KBM-7 (cell line): ENCODE measurements around the gene CTXND2.
A peak's percentile ranks its signal among the peaks of the same experiment; 100 is the strongest.
"Not testable (repeated sequence)": the region's sequence is repeated elsewhere in the genome, so short reads cannot be mapped to it uniquely, and the experiment has no call there.

Experiments used
- DNase-seq: peaks from one replicate; pipeline ENCODE4 v3.0.0-alpha.2; 2015
- in situ Hi-C: fragments of 300-500 bp; cut with MboI; formaldehyde crosslinking; loops from 2 replicates; pipeline ENCODE4 v1.14.3; 2020; ENCODE audit warnings: low sequenced_read_pairs, low pct_unique_long_range_greater_than_20kb, mixed read lengths

The CTXND2 gene

DNA sequence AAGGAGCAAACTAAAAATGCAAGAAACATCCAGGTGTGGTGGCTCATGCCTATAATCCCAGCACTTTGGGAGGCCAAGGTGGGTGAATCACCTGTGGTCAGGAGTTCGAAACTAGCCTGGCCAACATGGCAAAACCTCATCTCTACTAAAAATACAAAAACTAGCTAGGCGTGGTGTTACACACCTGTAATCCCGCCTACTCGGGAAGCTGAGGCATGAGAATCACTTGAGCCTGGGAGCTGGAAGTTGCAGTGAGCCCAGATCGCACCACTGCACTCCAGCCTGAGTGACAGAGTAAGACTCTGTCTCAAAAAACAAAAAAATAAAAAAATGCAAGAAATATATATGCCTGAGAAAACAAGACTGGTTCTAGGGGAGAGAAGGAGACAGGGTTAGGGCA is 3.8 kb upstream of the CTXND2 start:
- in situ Hi-C loops, DNase-seq: not testable (repeated sequence)

DNA sequence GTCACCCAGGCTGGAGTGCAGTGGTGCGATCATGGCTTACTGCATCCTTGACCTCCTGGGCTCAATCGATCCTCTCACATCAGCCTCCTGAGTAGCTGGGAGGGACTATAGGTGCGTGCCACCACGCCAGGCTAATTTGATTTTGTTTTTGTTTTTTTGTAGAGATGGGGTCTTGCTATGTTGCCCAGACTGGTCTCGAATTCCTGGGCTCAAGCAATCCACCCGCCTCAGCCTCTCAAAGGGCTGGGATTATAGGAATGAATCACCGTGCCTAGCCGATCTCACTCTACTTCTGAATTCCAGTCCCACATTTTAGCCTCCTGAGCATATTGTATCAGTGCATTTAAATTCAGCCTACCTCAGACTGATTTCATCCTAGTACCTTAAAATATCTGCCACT is 1.8 kb downstream of the CTXND2 start:
- in situ Hi-C loops = no loop called here
- no peak for DNase-seq

DNA sequence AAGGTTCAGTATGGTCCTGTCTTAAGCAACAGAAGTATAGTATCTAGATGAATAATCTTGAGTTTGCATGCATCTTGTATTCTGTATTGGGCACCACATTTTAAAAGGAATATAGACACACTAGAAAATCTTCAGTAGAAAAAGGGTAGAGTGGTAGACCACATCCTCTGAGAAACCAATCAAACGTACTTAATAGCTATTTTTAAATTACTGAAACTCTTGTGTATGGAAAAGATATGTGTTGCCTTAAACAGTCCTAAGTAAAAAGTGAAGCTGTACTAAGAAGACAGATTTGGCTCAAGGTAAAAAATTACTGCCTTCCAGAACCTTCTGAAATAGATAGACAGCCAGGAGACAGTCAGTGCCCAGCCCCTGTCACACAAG is 3.1 kb downstream of the CTXND2 start:
- in situ Hi-C loops = no loop called here
- no peak for DNase-seq

DNA sequence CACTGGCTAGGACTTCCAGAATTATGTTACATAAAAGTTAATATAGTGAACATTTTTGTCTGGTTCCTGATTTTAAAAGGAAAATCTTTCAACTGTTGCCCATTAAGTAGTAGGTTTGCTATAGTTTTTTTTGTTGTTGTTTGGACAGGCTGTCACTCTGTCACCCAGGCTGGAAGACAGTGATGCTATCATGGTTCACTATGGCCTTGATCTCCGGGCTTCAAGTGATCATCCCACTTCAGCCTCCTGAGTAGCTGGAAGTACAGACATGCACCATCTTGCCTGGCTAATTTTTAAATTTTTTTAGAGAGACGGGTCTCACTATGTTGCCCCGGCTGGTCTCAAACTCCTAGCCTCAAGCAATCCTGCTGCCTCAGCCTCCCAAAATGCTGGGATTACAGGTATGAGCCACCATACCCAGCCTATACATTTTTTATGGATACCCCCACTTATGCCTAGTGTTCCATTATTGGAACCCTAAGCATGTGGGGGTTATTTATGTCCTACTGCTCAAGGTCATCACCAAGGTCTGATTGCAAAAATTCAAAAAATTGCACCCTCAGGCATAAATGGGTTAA is 6.5 kb downstream of the CTXND2 start:
- in situ Hi-C loops = no loop called here
- no peak for DNase-seq

DNA sequence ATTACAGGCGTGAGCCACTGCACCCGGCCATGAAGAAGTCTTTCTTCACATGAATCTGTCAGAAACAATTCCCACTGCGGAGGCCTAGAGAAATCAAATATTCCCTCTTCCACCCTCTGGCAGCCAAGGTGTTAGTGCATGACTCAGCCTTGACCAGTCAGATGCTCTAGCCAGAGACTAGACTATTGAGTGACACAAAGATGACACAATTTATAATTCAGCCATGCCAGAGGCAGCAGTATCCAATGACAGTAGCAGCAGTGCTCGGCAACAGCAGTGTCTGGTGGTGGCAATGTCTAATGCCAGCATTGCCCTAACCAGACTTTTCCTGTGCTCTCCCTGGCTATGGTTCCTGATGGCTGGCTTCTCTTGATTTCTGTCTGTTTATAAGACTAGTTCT is 8.7 kb downstream of the CTXND2 start:
- DNase-seq = no peak
- in situ Hi-C loops = no loop called here

DNA sequence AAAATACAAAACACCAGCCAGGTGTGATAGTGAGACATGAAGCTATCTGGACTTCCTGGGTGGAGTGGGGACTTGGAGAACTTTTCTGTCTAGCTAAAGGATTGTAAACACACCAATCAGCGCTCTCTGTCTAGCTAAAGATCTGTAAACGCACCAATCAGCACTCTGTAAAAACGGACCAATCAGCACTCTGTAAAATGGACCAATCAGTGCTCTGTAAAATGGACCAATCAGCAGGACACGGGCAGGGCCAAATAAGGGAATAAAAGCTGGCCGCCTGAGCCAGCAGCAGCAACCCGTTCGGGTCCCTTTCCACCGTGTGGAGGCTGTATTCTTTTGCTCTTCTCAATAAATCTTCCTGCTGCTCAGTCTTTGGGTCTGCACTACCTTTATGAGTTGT is 12.9 kb downstream of the CTXND2 start:
- DNase-seq, in situ Hi-C loops: not testable (repeated sequence)

DNA sequence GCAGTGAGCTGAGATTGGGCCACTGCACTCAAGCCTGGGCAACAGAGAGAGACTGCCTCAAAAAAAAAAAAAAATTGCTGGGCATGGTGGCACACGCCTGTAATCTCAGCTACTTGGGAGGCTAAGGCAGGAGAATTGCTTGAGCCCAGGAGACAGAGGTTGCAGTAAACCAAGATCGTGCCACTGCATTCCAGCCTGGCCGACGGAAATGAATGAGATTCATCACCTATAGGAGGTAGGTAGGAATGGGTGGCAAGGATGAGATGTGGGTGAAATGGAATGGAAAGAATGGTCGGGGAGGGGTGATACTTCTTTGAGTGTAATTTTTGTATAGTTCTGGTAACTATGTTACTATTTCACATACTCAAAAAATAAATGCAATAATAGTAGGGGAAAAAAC is 15.4 kb downstream of the CTXND2 start:
- DNase-seq = no peak
- in situ Hi-C loops = no loop called here

DNA sequence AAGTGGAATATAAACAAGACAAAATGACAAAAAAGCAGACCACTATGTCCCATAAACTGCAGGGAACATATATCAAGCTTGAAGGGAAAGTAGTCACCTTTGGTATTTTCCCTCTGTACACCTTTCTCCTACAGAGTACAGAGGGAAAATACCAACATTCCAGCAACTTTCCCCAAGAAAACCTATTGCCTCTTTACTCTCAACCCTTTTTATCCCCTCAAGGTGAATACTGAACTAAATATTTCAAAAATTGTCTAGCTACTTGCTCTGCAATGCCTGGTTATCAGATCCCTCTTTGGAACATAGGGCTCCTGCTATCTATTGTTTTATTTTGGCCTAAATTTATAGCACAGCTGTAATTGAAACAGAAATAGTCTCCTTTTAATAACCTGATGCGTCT is 15.8 kb downstream of the CTXND2 start:
- in situ Hi-C loops = no loop called here
- DNase-seq = no peak

DNA sequence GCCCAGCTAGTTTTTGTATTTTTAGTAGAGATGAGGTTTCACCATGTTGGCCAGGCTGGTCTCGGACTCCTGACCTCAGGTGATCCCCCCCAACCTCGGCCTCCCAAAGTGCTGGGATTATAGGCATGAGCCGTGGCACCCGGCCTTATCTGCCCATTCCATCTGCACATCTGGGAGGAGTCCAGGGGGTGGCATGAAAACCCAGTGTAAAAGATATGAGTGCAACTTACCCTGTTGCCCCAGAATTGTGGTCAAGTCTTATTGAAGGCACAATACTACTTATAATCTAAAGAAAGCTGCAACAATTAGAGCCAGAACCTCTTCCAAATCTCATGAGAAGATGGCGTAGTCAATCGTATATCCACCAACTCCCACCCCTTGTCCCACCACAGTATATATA is 18.4 kb downstream of the CTXND2 start:
- in situ Hi-C loops = no loop called here
- no peak for DNase-seq

DNA sequence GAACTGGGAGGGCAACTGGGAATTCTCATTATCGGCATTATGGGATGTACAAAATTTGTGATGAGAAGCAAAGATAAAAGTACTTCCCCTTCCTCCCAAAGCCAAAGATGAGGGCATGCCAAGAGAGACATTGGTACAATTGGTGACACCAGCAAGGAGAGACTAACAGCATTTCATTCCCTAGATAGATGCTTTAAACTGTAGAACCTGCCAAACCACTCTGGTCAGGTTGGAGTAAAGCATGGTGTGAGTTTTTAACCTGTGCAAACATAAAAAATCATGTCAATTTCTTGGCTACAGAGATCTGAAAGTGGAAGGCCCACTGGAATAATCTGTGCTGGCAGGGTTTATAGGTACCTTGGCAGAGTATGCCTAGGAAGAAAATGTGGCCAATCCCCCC is 19.4 kb downstream of the CTXND2 start:
- in situ Hi-C loops = no loop called here
- no peak for DNase-seq

DNA sequence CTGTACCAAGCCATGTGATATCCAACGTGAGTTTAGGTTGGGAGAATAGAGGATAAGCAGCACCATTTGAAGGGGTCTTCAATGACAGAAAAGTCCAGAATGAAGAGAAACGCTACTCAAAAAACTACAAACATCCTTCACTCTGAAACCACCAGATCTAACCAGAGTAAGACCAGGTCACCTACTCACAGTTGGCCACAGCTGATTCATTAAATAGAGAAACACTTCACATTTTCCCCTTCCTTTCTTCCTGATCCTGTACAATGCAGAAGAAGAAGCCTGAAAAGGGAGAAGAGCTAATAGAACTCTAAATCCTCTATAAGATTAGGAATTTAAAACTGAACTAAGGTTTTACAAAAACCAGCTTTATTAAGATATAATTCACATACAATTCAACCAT is 19.9 kb downstream of the CTXND2 start:
- in situ Hi-C loops = no loop called here
- no peak for DNase-seq

DNA sequence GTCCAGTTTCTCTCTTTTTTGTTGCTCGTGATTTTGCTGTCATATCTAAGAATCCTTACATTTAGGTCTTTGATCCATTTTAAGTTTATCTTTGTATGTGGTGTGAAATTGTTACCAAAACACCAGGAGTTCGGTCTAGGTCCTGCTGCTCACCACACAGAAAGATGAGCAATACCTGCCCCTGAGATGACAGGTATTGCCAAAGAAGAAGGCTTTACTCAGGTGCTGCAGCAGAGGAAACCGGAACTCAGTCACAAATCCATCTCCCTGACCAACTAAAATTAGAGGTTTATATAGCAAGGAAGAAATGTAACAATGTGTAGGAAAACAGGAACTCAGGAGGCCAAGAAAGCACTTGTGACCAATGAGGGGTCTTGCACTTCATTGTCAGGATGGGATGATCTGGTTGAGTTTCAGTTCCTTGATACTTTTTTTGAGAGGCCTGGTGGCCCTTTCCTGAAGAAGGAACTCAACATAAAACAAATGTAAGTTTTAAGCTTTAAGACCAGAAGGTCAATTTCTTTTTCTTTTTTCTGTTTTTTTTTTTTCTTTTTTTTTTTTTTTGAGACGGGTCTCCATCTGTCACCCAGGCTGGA is 22.7 kb downstream of the CTXND2 start:
- in situ Hi-C loops = no loop called here

DNA sequence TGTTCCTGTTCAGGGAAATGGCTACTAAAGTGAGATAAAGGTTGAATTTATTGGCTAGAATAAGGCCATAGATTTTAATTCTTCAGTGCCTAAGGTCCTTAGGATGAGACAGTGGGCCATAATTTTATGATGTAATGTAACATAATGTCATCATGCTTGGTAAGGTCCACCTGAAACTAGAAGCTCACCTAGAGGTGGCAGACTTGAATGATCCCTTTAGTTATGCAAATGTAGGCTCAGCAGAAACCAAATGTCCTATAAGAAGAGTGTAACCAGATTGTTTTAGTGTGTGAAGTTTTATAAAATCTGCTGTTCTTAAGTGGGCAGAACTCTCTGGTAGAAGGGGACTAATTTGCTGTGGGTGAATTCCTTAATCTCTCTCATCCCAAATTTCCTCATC is 25.7 kb downstream of the CTXND2 start:
- DNase-seq = no peak
- in situ Hi-C loops = no loop called here

More for the DNA sequence above, 22.7 kb downstream of the CTXND2 start:
- no peak for DNase-seq

DNA sequence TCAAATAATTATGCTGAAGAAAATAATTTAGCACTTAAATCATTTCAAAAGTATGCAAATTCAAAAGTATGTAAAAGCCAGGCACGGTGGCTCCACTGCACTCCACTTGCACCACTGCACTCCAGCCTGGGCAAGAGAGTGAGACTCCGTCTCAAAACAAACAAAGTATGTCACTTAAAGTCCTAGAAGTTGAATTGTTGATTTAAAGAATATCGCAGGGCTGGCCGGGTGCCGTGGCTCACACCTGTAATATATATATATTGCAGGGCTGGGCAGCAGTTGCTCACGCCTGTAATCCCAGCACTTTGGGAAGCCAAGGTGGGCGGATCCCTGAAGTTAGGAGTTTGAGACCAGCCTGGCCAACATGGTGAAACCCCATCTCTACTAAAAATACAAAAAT is 30.5 kb downstream of the CTXND2 start:
- no peak for DNase-seq
- in situ Hi-C loops = no loop called here

DNA sequence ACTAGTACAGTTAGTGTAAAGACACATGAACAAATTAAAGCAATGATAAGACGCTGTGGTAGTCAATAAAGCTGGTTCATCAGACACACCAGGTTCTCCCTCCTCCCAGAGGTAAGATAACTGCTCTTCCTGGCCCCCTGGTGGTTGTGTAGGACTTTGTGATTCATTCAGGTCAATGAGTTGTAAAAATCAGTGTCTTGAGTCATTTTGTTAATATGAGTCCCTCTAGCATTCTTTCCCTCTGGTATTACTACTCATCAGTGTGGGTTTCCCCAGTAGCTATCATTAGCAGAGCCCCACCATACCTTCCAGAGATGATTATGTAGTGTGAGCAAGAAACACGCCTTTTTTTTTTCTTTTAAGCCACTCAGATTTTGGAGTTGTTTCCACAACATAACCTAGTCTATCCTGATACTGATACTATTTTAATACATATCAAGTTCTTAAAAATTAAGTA is 35.6 kb downstream of the CTXND2 start:
- in situ Hi-C loops = no loop called here
- DNase-seq = peak; percentile 59

DNA sequence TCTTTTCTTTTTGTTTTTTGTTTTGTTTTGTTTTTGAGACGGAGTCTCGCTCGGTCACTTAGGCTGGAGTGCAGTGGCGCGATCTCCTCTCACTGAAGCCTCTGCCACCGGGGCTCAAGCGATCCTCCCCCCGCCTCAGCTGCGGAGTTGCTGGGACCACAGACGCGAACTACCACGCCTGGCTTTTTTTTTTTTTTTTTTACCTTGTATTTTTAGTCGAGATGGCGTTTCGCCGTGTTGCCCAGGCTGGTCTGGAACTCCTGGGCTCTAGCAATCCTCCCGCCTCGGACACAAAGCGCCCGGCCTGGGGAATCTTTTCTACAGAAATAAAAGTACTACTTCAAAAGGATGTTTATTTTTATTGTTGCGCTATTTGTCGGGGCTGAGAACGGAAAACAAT is 38.1 kb downstream of the CTXND2 start:
- in situ Hi-C loops = no loop called here
- DNase-seq = no peak

DNA sequence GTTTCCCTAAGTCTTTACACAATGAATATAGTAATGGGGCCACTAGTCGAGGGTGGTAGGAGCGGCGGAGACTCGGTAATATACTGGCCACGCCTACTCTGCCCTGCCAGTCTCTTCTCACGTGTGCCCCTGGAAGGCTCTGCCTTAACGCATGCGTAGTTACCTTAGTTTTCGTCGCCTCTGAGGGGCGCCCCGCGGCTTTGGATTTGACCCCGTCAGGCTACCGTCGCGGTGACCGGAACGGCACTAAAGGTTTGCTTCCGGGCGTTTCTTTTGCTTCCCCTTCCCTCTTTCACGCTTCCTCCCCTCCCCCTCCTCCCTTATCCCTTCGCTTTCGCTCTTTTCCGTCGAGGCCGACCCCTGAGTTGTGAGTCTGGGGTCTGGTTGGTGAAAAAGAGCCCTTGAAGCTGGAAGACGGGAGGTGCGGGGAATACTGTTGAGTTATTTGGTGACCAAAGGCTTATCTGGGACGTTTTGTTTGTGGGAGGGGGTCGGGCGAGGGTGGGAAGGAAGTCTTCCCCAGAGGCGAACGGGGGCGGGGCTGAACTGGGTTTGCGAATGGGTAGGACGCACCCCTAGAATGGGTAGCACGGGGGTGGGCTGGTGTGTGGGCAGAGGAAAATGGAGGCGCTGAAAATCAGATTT is 39.3 kb downstream of the CTXND2 start, which contains the start of gene SETDB1:
SETDB1 (plus strand) TSS at position 267 of the 645 bp plus-strand sequence. CDS start 1,352 bp downstream, outside the sequence.
- in situ Hi-C loops = no loop called here
- DNase-seq = peak; percentile 96

DNA sequence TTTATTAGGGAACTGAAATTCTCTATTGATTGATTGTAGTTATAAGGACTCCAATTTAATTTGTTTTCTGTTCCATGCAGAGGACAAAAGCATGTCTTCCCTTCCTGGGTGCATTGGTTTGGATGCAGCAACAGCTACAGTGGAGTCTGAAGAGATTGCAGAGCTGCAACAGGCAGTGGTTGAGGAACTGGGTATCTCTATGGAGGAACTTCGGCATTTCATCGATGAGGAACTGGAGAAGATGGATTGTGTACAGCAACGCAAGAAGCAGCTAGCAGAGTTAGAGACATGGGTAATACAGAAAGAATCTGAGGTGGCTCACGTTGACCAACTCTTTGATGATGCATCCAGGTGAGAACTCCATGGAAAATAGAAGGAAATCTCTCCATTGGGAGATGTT is 40.7 kb downstream of the CTXND2 start:
- in situ Hi-C loops = no loop called here
- DNase-seq = no peak

DNA sequence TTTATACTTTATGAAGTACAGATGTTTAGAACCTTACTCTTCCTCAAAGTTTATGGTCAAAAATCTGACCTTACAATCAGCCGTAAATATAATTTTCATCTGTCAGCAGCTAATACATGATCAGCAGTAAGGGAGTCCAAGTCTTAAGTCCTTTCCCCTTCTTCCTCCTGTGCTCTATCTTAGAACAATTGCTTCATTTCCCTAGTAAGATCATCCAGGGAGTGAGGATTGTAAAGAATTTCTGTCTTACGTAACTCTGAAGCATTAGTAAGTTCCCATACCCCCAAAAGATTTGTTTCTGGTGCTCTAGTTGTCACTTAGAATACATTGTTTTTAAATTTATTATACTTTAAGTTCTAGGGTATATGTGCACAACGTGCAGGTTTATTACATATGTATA is 41.4 kb downstream of the CTXND2 start:
- no peak for DNase-seq
- in situ Hi-C loops = no loop called here

DNA sequence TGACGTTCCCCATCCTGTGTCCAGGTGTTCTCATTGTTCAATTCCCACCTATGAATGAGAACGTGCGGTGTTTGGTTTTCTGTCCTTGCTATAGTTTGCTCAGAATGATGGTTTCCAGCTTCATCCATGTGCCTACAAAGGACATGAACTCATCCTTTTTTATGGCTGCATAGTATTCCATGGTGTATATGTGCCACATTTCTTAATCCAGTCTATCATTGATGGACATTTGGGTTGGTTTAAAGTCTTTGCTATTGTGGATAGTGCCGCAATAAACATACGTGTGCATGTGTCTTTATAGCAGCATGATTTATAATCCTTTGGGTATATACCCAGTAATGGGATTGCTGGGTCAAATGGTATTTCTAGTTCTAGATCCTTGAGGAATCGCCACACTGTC is 41.8 kb downstream of the CTXND2 start:
- in situ Hi-C loops, DNase-seq: not testable (repeated sequence)

DNA sequence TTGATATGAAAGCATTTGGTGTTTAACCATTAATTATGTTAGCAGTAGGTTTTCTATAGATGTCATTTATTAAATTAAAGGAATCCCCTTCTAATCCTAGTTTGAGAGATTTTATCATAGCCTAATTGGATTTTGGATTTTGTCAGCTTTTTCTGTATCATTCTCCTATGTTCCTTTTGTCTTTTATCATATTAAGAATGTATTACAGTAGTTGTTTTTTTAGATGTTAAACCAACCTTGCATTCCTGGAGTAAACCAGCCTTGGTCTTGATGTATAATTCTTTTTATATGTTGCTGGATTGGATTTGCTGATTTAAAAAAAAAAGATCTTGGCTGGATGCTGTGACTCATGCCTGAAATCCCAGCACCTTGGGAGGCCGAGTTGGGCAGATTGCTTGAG is 44.8 kb downstream of the CTXND2 start:
- in situ Hi-C loops = no loop called here
- peak; percentile 56 for DNase-seq
